ENCODE results near the gene STX3. TPM values are rescaled to one million over a fixed set of nuclear protein-coding genes. Genes with fewer than 3 reads are reported as not detected.

STX3 gene
- total RNA-seq, 1 experiment from 2014 or later: 20.4 TPM

DNA sequence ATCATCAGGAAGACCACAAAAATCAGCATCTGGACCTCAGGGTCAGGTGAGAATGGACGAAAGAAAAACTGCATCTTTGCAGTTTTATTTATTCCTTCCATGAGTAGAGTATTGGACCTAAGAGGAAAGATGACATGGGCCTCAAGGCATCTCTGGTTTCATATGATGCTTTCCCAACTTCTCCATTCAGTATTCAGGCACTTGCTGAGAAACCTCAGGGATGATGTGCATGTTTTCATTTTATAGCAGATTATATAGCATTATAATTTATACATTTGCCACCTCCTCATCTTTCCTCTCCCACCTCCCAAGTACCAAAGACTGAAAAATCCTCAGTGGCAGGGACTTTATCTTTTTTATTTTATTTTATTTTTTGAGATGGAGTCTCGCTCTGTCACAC, 41.4 kb upstream of the STX3 start, which contains the start of gene OR10V1:
Gene OR10V1, minus strand, starts transcription at position 101 of the 400 bp plus-strand sequence. Its CDS starts 0 bp downstream, at position 101.
- no peak within 1 kb of the TSS for H3K4me3 ChIP-seq (replicated peaks in 1 of 2; ENCODE audit: low read depth in 1 of 2, low read length in 2 of 2)
- H3K9me2 ChIP-seq (ENCODE audit: insufficient read depth): no peaks in the 10 kb centered on the region
- no peak for TF ChIP-seq ZFX (IDR thresholded peaks at IDR 0.05)
- TF ChIP-seq, protein P1, sequence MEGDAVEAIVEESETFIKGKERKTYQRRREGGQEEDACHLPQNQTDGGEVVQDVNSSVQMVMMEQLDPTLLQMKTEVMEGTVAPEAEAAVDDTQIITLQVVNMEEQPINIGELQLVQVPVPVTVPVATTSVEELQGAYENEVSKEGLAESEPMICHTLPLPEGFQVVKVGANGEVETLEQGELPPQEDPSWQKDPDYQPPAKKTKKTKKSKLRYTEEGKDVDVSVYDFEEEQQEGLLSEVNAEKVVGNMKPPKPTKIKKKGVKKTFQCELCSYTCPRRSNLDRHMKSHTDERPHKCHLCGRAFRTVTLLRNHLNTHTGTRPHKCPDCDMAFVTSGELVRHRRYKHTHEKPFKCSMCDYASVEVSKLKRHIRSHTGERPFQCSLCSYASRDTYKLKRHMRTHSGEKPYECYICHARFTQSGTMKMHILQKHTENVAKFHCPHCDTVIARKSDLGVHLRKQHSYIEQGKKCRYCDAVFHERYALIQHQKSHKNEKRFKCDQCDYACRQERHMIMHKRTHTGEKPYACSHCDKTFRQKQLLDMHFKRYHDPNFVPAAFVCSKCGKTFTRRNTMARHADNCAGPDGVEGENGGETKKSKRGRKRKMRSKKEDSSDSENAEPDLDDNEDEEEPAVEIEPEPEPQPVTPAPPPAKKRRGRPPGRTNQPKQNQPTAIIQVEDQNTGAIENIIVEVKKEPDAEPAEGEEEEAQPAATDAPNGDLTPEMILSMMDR (IDR thresholded peaks at IDR 0.05 in 2 of 3, conservative IDR thresholded peaks at IDR 0.05 in 1 of 3; ENCODE audit: borderline replicate concordance in 1 of 3, insufficient read depth in 1 of 3, low read depth in 2 of 3, low read length in 2 of 3): no peak
- TF ChIP-seq, protein P2, sequence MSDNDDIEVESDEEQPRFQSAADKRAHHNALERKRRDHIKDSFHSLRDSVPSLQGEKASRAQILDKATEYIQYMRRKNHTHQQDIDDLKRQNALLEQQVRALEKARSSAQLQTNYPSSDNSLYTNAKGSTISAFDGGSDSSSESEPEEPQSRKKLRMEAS (IDR thresholded peaks at IDR 0.05): no peak
- TF ChIP-seq TCF7L2 (IDR thresholded peaks at IDR 0.05; ENCODE audit: borderline replicate concordance, extremely low read depth, insufficient read depth, insufficient read length): no peak
- H3K36me3 ChIP-seq (ENCODE audit: control insufficient read depth in 1 of 2, insufficient read depth in 2 of 2, low read length in 2 of 2): no peaks in the 10 kb centered on the region
- ATAC-seq (no peak), DNase-seq (ENCODE audit: low read depth, low spot score) (no peak)
- H3K4me1 ChIP-seq (ENCODE audit: control insufficient read depth in 1 of 2, insufficient read depth in 2 of 2, low read length in 2 of 2): peaks cover 0 to 2% of the 10 kb centered on the region in 2 experiments; a peak in 2 of 4 replicates
- RAD21 ChIA-PET (ENCODE audit: low non-redundant PET in 1 of 2, low total read pairs in 2 of 2, uncharacterized antibody in 2 of 2, unreplicated experiment in 2 of 2): no interaction called here
- no peaks in the 10 kb centered on the region for H4K20me1 ChIP-seq (ENCODE audit: insufficient read depth)
- CTCF ChIA-PET: no interaction called here
- intact Hi-C loops (cut with micrococcal nuclease): no loop called here
- no peaks in the 10 kb centered on the region for H3K79me2 ChIP-seq (ENCODE audit: insufficient read depth, low read length)
- H3K4me2 ChIP-seq (ENCODE audit: low read length): no peak within 1 kb of the TSS
- no peak within 1 kb of the TSS for H3K9ac ChIP-seq (ENCODE audit: low read length)
- POLR2A ChIA-PET: no interaction called here
- H3K9me3 ChIP-seq (ENCODE audit: control insufficient read depth in 1 of 2, insufficient read depth in 1 of 2, low read depth in 1 of 2, low read length in 2 of 2): no peaks in the 10 kb centered on the region
- H2AFZ ChIP-seq (ENCODE audit: low read depth, low read length, poor library complexity, severe bottlenecking): no peak within 1 kb of the TSS
- H3K27ac ChIP-seq (ENCODE audit: low read depth, low read length): no peak within 1 kb of the TSS
- no peaks in the 10 kb centered on the region for H3K27me3 ChIP-seq (ENCODE audit: insufficient read depth, low read length)
- no TSS peak for BruUV-seq (replicated peaks)

DNA sequence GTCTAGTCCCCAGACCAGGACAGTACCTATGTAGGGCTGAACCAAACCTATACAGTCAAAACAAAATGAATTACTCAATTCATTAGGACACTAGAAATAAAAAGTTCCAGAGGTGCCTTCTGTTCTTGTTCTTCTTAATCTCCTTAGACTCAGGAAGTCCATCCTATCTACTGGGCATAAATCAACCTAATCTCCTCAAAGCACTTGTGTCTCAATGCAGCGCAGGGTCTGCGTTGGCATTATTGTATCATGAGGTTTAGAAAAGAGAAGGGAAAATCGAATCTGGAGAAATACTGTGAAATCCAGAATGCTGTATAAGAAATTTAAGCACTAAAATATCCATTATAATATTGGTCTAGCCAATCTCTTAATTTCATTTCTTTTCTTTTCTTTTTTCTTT, 39.1 kb upstream of the STX3 start:
- TF ChIP-seq RAD21 (IDR thresholded peaks at IDR 0.05; ENCODE audit: low read depth): no peak
- CTCF ChIA-PET: no interaction called here
- Histone ChIP-seq H3K27ac (ENCODE audit: low read depth, low read length) (no peak overlapping the region), H2AFZ (ENCODE audit: low read depth, low read length, poor library complexity, severe bottlenecking) (no peak overlapping the region), H3K4me1 (ENCODE audit: control insufficient read depth in 1 of 2, insufficient read depth in 2 of 2, low read length in 2 of 2) (no peaks in the 10 kb centered on the region), H3K4me2 (ENCODE audit: low read length) (no peak overlapping the region), H3K9ac (ENCODE audit: low read length) (no peak overlapping the region), H3K79me2 (ENCODE audit: insufficient read depth, low read length) (no peaks in the 10 kb centered on the region), H4K20me1 (ENCODE audit: insufficient read depth) (no peaks in the 10 kb centered on the region), H3K4me3 (replicated peaks in 1 of 2; ENCODE audit: low read depth in 1 of 2, low read length in 2 of 2) (no peak overlapping the region), H3K27me3 (ENCODE audit: insufficient read depth, low read length) (no peaks in the 10 kb centered on the region), H3K9me3 (ENCODE audit: control insufficient read depth in 1 of 2, insufficient read depth in 1 of 2, low read depth in 1 of 2, low read length in 2 of 2) (no peaks in the 10 kb centered on the region), H3K36me3 (ENCODE audit: control insufficient read depth in 1 of 2, insufficient read depth in 2 of 2, low read length in 2 of 2) (no peaks in the 10 kb centered on the region), H3K9me2 (ENCODE audit: insufficient read depth) (no peaks in the 10 kb centered on the region)
- intact Hi-C loops (cut with micrococcal nuclease): no loop called here
- ATAC-seq (no peak), DNase-seq (ENCODE audit: low read depth, low spot score) (no peak)
- POLR2A ChIA-PET: no interaction called here
- RAD21 ChIA-PET (ENCODE audit: low non-redundant PET in 1 of 2, low total read pairs in 2 of 2, uncharacterized antibody in 2 of 2, unreplicated experiment in 2 of 2): no interaction called here
- no TSS peak for BruUV-seq (replicated peaks)
